Common myeloid progenitor, CD34-positive (primary cell): ENCODE measurements around the gene UBR4.

Experiments
- CTCF ChIA-PET: fragments of 350-600 bp; sonication (Branson Sonifier 250); formaldehyde crosslinking; loops from one replicate; lab custom pipeline; 2021; ENCODE audit warnings: antibody characterized with exemption; lab: Charles Lee
- POLR2A ChIA-PET: fragments of 350-600 bp; sonication (Branson Sonifier 250); formaldehyde crosslinking; loops from one replicate; lab custom pipeline; 2021; ENCODE audit warnings: antibody characterized with exemption; lab: Charles Lee
- DNase-seq, 3 donors: peaks; one replicate each; pipeline versions ENCODE4 v3.0.0 to v3.0.0-alpha.2; 2013
- H3K27ac ChIP-seq, 2 experiments: 1 replicate in 1 of 2; 2 replicates in 1 of 2; pipeline ENCODE4 v1.7.0; 2013; ENCODE audit warnings: inconsistent platforms in 2 of 2, low read length in 2 of 2, mild to moderate bottlenecking in 2 of 2, low read depth in 1 of 2, moderate library complexity in 1 of 2; ENCODE audit not compliant: severe bottlenecking in 2 of 2, insufficient read depth in 1 of 2, poor library complexity in 1 of 2
- H3K27me3 ChIP-seq, 5 experiments: replicated peaks in 2 of 5; 1 replicate in 3 of 5; 2 replicates in 2 of 5; pipeline versions ENCODE4 v1.6.1 to v1.7.0; 2013; ENCODE audit warnings: low read length in 4 of 5, mild to moderate bottlenecking in 2 of 5, moderate library complexity in 2 of 5, inconsistent platforms in 1 of 5; ENCODE audit not compliant: insufficient read depth in 5 of 5, control insufficient read depth in 4 of 5
- H3K36me3 ChIP-seq, 4 experiments: 1 replicate in 2 of 4; 2 replicates in 2 of 4; pipeline versions ENCODE4 v1.6.1 to v1.7.0; 2013; ENCODE audit warnings: low read length in 3 of 4, control low read depth in 1 of 4, mild to moderate bottlenecking in 1 of 4; ENCODE audit not compliant: control insufficient read depth in 4 of 4, insufficient read depth in 4 of 4
- H3K4me1 ChIP-seq, 4 experiments: 1 replicate in 3 of 4; 2 replicates in 1 of 4; pipeline versions ENCODE4 v1.6.1 to v1.7.1; 2013; ENCODE audit warnings: low read length in 3 of 4, mild to moderate bottlenecking in 3 of 4, control low read depth in 1 of 4, inconsistent platforms in 1 of 4, moderate library complexity in 1 of 4; ENCODE audit not compliant: control insufficient read depth in 4 of 4, insufficient read depth in 4 of 4; ENCODE audit errors: control extremely low read depth in 1 of 4
- H3K4me3 ChIP-seq, 7 experiments: 1 replicate in 4 of 7; 2 replicates in 3 of 7; pipeline versions ENCODE4 v1.5.1 to v1.7.0; 2013; ENCODE audit warnings: mild to moderate bottlenecking in 7 of 7, low read length in 6 of 7, moderate library complexity in 6 of 7, inconsistent platforms in 2 of 7, low read depth in 2 of 7, control low read depth in 1 of 7; ENCODE audit not compliant: insufficient read depth in 4 of 7, control insufficient read depth in 1 of 7; ENCODE audit errors: extremely low read depth in 1 of 7
- H3K9me3 ChIP-seq, 5 experiments: 1 replicate in 4 of 5; 2 replicates in 1 of 5; pipeline versions ENCODE4 v1.6.1 to v1.7.1; 2013; ENCODE audit warnings: low read length in 4 of 5, mild to moderate bottlenecking in 2 of 5, inconsistent platforms in 1 of 5, low read depth in 1 of 5, moderate library complexity in 1 of 5; ENCODE audit not compliant: control insufficient read depth in 4 of 5, insufficient read depth in 2 of 5; ENCODE audit errors: control extremely low read depth in 1 of 5
- WGBS: methylation state at CpG from one replicate; pipeline ENCODE4 v1.1.5; 2013; ENCODE audit not compliant: insufficient coverage; 5-methylcytosine and 5-hydroxymethylcytosine counted together

The UBR4 gene

DNA sequence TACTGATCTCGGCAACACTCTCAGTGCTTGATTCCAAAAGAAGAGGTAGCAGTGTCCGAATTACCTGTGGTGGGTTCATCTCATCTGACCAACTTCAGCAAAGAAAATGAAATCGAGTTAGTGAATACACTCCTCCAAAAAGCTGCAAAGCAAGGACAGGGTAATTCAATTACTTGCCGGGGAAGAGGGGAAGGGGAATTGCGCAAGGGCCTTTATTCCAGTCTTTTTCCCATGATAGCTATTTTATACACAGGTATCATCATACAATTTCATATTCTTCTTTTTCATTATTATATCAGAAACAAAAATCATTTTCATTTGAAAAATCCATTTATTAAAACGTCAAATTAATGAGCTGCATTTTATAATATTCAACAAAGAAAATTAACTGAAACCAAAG, 42.9 kb downstream of the UBR4 start:
- ChIA-PET CTCF (interaction anchor here (1.3 to 1.5 kb wide), 3 partner anchors 10 to 13 kb away, joined by 3 to 6 read pairs (median 5); no protein-coding TSS in a partner anchor), POLR2A (interaction anchor here (0.6 kb wide), 1 partner anchor 70 kb away, joined by 5 read pairs; no protein-coding TSS in a partner anchor)
- Histone ChIP-seq H3K9me3 (no peaks in the 10 kb centered on the region), H3K4me3 (no peak overlapping the region), H3K27ac (no peak overlapping the region), H3K4me1 (no peaks in the 10 kb centered on the region), H3K36me3 (peaks cover 50 to 96% (median 72%) of the 10 kb centered on the region in 4 experiments), H3K27me3 (no peaks in the 10 kb centered on the region)
- DNase-seq = no peak
- WGBS = 96% methylated on average over 3 of the region's 6 CpGs

DNA sequence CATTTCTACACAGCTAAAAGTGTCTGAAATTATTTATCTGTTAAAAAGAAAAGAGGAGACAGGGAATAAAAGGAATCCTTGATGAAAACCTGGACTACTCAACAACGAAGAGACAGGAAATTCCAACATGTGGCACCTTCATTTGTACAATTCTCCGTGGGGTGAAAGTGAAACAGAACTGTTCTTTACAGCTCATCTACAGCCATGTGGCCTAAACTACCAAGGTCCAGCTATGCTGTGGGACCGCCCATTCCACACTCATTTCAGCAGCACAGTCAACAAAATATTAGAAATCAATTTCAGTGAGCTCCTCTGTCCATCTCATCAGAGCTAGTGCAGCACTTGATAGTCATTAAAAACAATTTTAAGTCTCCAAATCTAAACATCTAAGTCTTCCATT, 44.0 kb downstream of the UBR4 start:
- ChIA-PET POLR2A (interaction anchor here (0.7 to 1.0 kb wide), 2 partner anchors 10 to 21 kb away, joined by 3 to 4 read pairs; no protein-coding TSS in a partner anchor), CTCF (interaction anchor here (0.7 to 1.5 kb wide), 9 partner anchors 9 to 75 kb away, joined by 3 to 6 read pairs (median 3); no protein-coding TSS in a partner anchor)

DNA sequence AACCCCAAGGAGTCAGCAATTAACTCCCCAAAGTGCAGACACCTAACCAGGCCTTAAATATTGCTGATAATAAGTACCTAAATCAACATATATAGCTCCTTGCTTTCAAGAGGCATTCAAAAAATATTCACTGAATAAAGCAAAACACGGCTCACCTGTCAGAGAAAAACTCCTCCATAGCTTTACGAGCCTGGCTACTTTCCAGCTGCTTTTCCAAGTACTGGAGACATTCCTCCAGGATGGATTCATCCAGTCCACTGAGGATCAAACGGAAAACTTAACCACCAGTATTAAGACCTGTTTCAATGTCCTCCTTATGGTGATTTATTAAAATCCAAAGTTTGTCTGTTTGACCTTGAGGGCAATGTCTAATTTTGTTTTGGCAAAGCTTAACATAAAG, 44.6 kb downstream of the UBR4 start:
- H3K27me3 ChIP-seq = no peaks in the 10 kb centered on the region
- ChIA-PET POLR2A (interaction anchor here (1.0 kb wide), 1 partner anchor 11 kb away, joined by 3 read pairs; no protein-coding TSS in a partner anchor), CTCF (interaction anchor here (0.7 to 2.1 kb wide), 9 partner anchors 8 to 75 kb away, joined by 3 to 5 read pairs (median 3); no protein-coding TSS in a partner anchor)
- H3K4me3 ChIP-seq = no peak overlapping the region
- H3K27ac ChIP-seq = no peak overlapping the region
- no peak for DNase-seq
- H3K4me1 ChIP-seq = no peaks in the 10 kb centered on the region
- peaks cover 43 to 96% (median 77%) of the 10 kb centered on the region in 4 experiments for H3K36me3 ChIP-seq
- no peaks in the 10 kb centered on the region for H3K9me3 ChIP-seq
- WGBS = 94% methylated on average over 2 of the region's 3 CpGs

More for the DNA sequence above, 44.0 kb downstream of the UBR4 start:
- Histone ChIP-seq H3K36me3 (peaks cover 49 to 96% (median 76%) of the 10 kb centered on the region in 4 experiments), H3K4me3 (no peak overlapping the region), H3K27ac (no peak overlapping the region), H3K4me1 (no peaks in the 10 kb centered on the region), H3K9me3 (no peaks in the 10 kb centered on the region), H3K27me3 (no peaks in the 10 kb centered on the region)
- no peak for DNase-seq
- WGBS = 100% methylated on average over 3 of the region's 3 CpGs

DNA sequence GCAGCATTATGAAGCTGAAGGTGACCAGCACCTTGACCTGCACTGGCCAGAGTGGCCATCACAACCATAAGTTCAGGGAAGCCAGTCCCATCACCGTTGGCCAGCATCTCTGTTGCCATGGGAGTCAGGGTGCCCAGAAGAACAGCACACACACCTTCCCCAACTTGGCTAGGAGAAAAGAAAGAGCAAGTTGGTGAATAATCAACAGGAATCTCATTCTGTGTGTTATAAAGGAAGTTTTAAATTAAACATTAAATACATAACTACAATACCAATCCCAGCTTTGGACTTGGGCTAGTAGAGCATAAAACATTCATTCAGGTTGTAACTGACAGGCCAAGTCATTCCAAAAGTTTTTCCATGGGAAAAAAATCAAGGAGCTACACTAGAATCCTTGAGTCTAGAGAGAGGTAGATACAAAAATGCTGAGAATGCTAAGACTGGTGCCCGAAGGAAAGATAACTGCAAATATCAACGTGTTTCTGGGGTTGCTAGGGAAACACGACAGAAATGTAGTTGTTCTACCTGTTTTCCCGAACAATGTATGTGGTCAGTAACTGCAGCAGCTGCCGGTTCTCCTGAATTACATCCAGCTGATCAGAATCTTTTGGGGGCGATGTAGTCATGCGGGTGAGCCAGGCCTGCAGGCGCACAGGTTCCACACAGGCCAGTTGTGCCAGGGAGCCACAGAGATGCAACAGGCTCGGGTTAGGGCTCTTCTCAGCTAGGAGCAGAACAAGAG, 45.6 kb downstream of the UBR4 start:
- WGBS = 97% methylated on average over 9 of the region's 10 CpGs
- DNase-seq = no peak
- H3K27ac ChIP-seq = no peak overlapping the region
- H3K36me3 ChIP-seq = peaks cover 51 to 96% (median 80%) of the 10 kb centered on the region in 4 experiments
- H3K4me1 ChIP-seq = no peaks in the 10 kb centered on the region
- H3K9me3 ChIP-seq = no peaks in the 10 kb centered on the region
- no peaks in the 10 kb centered on the region for H3K27me3 ChIP-seq
- no peak overlapping the region for H3K4me3 ChIP-seq
- CTCF ChIA-PET = interaction anchor here (1.2 to 2.1 kb wide), 3 partner anchors 11 to 51 kb away, joined by 3 to 5 read pairs (median 5); no protein-coding TSS in a partner anchor
- POLR2A ChIA-PET = interaction anchor here (0.6 kb wide), 1 partner anchor 28 kb away, joined by 5 read pairs; no protein-coding TSS in a partner anchor

DNA sequence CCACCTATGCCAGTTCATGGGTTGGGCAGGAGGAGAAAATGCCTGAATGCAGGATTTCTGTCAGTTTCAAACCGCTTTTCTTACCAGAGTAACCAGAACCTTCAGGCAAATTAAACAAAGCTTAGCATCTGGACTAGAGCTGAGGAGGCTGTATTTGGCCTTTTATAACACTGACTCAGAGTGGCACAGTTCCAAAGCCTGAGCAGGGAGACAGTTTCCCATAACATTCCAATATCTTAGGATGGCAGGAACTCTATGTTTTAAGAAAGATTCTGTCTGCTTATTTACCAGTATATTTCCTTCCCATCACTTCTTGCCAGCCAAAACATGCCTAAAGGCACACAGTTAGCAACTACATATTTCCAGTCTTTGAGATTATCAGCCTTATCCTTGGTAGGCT, 46.8 kb downstream of the UBR4 start:
- Histone ChIP-seq H3K4me3 (no peak overlapping the region), H3K27me3 (no peaks in the 10 kb centered on the region), H3K27ac (no peak overlapping the region), H3K9me3 (no peaks in the 10 kb centered on the region), H3K36me3 (peaks cover 53 to 98% (median 79%) of the 10 kb centered on the region in 4 experiments), H3K4me1 (no peaks in the 10 kb centered on the region)
- POLR2A ChIA-PET = no interaction called here
- CTCF ChIA-PET = interaction anchor here (0.7 to 1.2 kb wide), 2 partner anchors 10 to 16 kb away, joined by 3 to 5 read pairs; no protein-coding TSS in a partner anchor
- no peak for DNase-seq
- no CpG with 5 or more reads among the region's 1 CpG for WGBS

DNA sequence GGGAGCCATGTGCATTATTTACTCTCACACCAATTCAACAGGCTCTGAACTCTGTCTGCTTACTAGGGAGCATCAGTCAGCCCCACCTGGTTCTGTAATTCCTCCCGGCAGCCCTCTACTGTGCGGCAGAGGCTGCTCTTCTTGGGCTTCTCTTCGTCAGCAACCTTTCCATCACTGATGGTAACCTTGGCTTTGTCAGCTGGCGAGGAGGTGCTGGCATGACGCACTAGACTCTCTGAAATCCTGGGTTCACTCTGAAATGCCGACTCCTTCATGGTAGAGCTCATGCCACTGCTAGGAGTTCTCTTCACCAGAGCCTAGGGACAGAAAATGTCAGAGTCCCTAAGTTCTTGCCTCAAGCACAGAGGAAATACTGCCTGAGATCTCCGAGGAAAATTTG, 49.2 kb downstream of the UBR4 start:
- Histone ChIP-seq H3K9me3 (no peaks in the 10 kb centered on the region), H3K4me3 (no peak overlapping the region), H3K27me3 (no peaks in the 10 kb centered on the region), H3K4me1 (peaks cover 0 to 16% (median 8%) of the 10 kb centered on the region in 4 experiments), H3K36me3 (peaks cover 54 to 100% (median 74%) of the 10 kb centered on the region in 4 experiments), H3K27ac (no peak overlapping the region)
- DNase-seq = no peak
- CTCF ChIA-PET = interaction anchor here (0.7 to 2.0 kb wide), 7 partner anchors 9 to 47 kb away, joined by 3 to 6 read pairs (median 4); no protein-coding TSS in a partner anchor
- WGBS = 99% methylated on average over 7 of the region's 7 CpGs
- POLR2A ChIA-PET = interaction anchor here (0.6 kb wide), 1 partner anchor 13 kb away, joined by 3 read pairs; no protein-coding TSS in a partner anchor
